Memory B cell (primary cell): ENCODE measurements around the gene TMUB1.

Source experiments
- ATAC-seq: fragments of 150-1000 bp; cut with Tn5 transposase; 2 replicates; pipeline ENCODE4 v1.10.0; 2021; ENCODE audit warnings: low read depth, mild to moderate bottlenecking, moderate library complexity
- DNase-seq, 2 donors: peaks; one replicate each; pipeline ENCODE4 v3.0.0; 2022; ENCODE audit warnings: low spot score in 2 of 2
- H3K27ac Mint-ChIP-seq: one replicate; pipeline ENCODE4 v1.8.0; 2022; ENCODE audit warnings: mild to moderate bottlenecking, moderate library complexity, mixed read lengths
- H3K27me3 Mint-ChIP-seq: one replicate; pipeline ENCODE4 v1.8.0; 2022; ENCODE audit warnings: mixed read lengths
- H3K36me3 Mint-ChIP-seq: one replicate; pipeline ENCODE4 v1.8.0; 2022; ENCODE audit warnings: mild to moderate bottlenecking, mixed read lengths
- H3K4me1 Mint-ChIP-seq: one replicate; pipeline ENCODE4 v1.8.0; 2022; ENCODE audit warnings: mixed read lengths
- H3K4me3 Mint-ChIP-seq: one replicate; pipeline ENCODE4 v1.8.0; 2022; ENCODE audit warnings: mild to moderate bottlenecking, moderate library complexity, mixed read lengths
- H3K9me3 Mint-ChIP-seq: one replicate; pipeline ENCODE4 v1.8.0; 2022; ENCODE audit warnings: mixed read lengths

Gene TMUB1

DNA sequence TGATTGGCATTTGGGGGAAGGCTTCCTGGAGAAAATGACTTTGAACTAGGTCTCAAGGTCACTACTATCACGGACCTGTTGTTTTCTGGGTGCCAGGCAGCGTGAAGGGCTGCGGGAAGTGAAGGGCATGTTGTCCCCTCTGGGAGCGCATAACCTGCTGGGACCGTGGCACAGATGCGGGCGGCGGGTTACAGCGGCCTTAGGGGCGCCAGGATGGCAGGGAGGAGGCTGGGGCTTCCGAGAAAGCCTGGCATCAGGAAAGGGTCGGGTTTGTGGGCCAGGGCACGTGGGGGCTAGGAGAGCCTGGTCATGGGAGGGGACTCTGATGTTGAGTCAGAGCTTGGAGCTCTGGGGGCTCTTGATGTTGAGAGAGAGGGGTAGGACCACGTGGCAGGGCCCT is 17.8 kb downstream of the TMUB1 start:
- DNase-seq (no peak), ATAC-seq (no peak)
- no peaks in the 10 kb centered on the region for H3K27me3 Mint-ChIP-seq
- no peak overlapping the region for H3K27ac Mint-ChIP-seq
- H3K9me3 Mint-ChIP-seq, result no peaks in the 10 kb centered on the region
- H3K4me1 Mint-ChIP-seq, result peaks cover 9% of the 10 kb centered on the region
- H3K4me3 Mint-ChIP-seq, result no peak overlapping the region
- H3K36me3 Mint-ChIP-seq, result peaks cover 6% of the 10 kb centered on the region

DNA sequence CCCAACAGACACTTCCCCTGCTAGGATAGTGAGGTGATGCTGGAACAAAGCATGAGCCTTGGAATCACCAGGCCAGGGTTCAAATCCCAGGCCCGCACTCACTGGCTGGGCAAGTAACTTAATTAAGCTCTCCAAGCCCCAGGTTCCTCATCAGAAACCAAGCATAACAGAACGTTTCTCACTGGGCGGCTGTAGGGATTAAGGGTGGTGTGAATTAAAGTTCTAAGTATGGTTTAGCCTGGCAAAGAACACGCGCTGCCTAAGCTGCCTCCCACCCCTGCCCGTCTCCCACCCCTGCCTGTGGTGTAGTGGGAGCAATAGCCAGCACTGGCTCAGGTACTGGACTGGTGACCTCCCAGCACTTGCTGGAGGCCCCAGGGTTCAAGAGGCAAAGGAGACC is 18.3 kb downstream of the TMUB1 start:
- peaks cover 6% of the 10 kb centered on the region for H3K36me3 Mint-ChIP-seq

DNA sequence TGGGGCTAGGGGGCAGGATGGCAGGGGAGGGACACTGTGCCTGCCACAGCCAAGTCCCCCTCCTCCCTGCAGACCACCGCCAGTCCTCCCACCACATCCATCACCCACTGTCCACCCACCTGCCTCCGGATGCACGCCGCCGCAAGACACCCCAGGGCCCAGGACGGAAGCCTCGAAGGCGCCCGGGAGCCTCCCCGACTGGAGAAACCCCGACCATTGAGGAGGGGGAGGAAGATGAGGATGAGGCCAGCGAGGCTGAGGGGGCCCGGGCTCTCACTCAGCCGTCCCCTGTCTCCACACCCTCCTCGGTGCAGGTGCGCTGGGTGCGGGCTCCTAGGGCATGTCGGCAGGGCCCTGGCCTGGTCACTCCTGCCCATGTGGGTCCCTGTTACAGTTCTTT is 18.8 kb downstream of the TMUB1 start:
- DNase-seq, result no peak
- no peak for ATAC-seq
- H3K4me1 Mint-ChIP-seq, result peaks cover 12% of the 10 kb centered on the region
- peaks cover 6% of the 10 kb centered on the region for H3K36me3 Mint-ChIP-seq
- H3K27ac Mint-ChIP-seq, result no peak overlapping the region
- H3K27me3 Mint-ChIP-seq, result no peaks in the 10 kb centered on the region
- H3K9me3 Mint-ChIP-seq, result no peaks in the 10 kb centered on the region
- no peak overlapping the region for H3K4me3 Mint-ChIP-seq

More for the DNA sequence above, 18.3 kb downstream of the TMUB1 start:
- no peaks in the 10 kb centered on the region for H3K27me3 Mint-ChIP-seq
- ATAC-seq (no peak), DNase-seq (no peak)
- H3K9me3 Mint-ChIP-seq, result no peaks in the 10 kb centered on the region
- peaks cover 12% of the 10 kb centered on the region for H3K4me1 Mint-ChIP-seq
- H3K27ac Mint-ChIP-seq, result no peak overlapping the region
- H3K4me3 Mint-ChIP-seq, result no peak overlapping the region

DNA sequence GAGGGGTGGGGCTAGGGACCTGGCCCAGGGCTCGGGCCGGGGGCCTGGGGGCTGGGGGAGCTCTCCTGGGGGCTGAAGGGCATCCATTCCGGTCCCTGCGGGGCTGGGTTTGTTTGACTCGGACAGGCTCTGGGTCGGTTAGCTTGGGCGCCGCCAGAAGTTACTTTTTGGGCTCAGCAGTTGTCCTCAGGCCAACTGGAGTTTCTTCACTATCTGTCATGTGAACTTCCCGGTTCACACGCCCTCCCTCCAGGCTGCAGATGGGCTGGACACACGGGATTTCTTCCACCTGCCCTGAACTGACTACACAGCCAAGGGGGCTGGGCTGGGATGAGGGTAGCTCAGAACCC is 20.1 kb downstream of the TMUB1 start:
- DNase-seq (no peak), ATAC-seq (no peak)
- Mint-ChIP-seq H3K9me3 (no peaks in the 10 kb centered on the region), H3K27ac (no peak overlapping the region), H3K36me3 (peaks cover 6% of the 10 kb centered on the region), H3K4me3 (no peak overlapping the region), H3K4me1 (peaks cover 16% of the 10 kb centered on the region), H3K27me3 (no peaks in the 10 kb centered on the region)

DNA sequence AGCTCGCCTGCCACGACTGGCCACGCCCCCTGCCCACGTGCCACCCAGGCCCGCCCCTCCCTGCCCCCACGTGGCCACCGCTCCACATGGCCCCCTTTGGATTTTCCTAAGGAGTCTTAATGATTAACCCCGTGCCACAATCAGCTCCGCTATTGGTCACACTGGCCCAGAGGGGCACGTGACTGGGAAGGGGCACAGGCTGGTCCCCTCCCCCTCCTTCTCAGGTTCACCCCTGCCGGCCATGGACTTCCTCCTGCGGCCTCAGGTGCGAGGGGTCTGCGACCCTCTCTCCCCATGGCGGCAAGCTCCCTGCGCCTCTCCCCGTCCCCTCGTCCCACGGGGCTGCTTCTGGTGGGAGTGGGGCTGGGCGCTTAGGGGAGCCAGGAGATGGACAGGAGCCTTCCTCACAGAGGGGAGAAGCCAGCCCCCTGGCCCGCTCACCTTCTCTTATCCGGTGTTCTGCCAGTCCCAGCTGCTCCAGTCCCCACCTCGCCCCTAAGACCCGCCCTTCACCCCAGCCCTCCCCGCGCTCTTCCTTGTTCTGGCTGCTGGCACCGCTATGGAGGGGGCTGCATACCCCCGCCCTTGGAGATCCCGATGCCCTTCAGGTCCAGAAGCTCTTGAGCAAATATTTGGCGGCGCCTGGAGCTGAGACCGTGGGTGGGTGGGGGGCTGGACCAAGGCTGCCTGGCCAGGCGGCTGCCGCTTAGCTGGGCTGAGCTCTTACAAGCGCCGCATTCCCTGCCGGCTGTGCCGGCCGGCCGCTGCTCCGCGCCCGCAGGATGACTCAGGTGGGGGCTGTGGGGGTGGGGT is 20.7 kb downstream of the TMUB1 start:
- peaks cover 16% of the 10 kb centered on the region for H3K4me1 Mint-ChIP-seq
- DNase-seq (no peak), ATAC-seq (no peak)
- no peak overlapping the region for H3K4me3 Mint-ChIP-seq
- no peaks in the 10 kb centered on the region for H3K9me3 Mint-ChIP-seq
- H3K27me3 Mint-ChIP-seq, result no peaks in the 10 kb centered on the region
- peaks cover 3% of the 10 kb centered on the region for H3K36me3 Mint-ChIP-seq
- no peak overlapping the region for H3K27ac Mint-ChIP-seq

DNA sequence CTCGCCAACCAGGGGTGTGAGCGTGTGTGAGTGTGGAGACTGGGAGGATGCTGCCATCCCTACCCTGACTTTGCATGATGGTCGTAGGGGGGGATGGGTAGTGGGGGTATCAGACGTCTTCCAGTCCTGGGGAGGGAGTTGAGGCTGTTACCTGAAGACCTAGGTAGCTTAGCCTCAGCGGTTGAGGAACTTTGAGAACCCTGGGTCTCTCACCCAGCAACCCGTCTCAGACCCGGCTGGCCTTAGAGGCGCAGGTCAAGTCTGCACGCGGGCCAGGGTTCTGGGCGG is 21.2 kb downstream of the TMUB1 start:
- DNase-seq (no peak), ATAC-seq (no peak)
- Mint-ChIP-seq H3K4me3 (peak overlapping the region; percentile 30), H3K36me3 (peaks cover 3% of the 10 kb centered on the region), H3K27ac (no peak overlapping the region), H3K27me3 (no peaks in the 10 kb centered on the region), H3K9me3 (no peaks in the 10 kb centered on the region), H3K4me1 (peaks cover 21% of the 10 kb centered on the region)

DNA sequence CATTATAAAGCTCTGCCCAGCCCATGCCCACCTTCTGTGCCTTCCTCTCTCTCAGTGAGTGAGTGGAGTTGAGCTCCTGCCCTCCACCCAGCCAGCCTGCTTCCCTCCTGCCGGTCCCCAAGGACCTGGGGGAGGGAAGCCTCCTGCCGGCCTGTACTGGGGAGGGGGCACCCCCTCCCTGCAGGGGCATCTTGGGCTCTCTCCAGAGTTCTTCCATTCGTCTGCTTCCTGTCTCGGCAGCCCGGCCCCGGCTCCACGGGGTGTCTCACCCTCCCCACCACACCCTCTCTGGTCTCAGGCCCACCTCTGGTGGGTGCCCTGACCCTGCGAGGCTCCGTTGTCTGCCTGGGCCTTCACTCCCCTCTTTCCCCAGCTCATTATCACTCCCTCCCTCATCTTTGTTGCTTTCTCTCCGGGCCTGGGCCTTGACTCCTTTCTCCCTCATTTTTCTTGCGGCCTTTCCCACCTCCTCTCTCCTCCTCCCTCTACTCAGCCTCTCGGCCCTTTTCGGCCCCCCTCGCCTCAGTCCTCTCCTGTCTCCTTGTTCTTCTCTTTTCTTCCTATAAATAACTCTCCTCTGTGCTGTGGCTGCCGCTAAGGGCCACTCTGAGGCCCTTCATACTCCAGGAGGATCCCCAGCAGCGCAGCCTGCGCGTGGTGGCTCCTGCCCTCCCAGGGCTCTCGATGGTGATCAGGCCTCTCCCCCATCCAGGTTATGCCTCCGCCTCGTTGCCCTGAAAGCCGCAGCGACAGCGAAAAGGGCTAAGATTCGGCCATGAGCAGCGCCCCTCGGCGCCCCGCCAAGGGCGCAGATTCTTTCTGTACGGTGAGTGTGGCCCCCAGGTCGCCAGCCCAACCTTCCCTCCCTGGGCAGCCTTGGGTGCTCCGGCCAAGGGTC is 21.8 kb downstream of the TMUB1 start:
- H3K36me3 Mint-ChIP-seq, result peaks cover 3% of the 10 kb centered on the region
- peaks cover 27% of the 10 kb centered on the region for H3K4me1 Mint-ChIP-seq
- H3K9me3 Mint-ChIP-seq, result no peaks in the 10 kb centered on the region
- ATAC-seq (no peak), DNase-seq (no peak)
- H3K27me3 Mint-ChIP-seq, result no peaks in the 10 kb centered on the region
- H3K27ac Mint-ChIP-seq, result peak overlapping the region; percentile 24
- peak overlapping the region; percentile 93 for H3K4me3 Mint-ChIP-seq

DNA sequence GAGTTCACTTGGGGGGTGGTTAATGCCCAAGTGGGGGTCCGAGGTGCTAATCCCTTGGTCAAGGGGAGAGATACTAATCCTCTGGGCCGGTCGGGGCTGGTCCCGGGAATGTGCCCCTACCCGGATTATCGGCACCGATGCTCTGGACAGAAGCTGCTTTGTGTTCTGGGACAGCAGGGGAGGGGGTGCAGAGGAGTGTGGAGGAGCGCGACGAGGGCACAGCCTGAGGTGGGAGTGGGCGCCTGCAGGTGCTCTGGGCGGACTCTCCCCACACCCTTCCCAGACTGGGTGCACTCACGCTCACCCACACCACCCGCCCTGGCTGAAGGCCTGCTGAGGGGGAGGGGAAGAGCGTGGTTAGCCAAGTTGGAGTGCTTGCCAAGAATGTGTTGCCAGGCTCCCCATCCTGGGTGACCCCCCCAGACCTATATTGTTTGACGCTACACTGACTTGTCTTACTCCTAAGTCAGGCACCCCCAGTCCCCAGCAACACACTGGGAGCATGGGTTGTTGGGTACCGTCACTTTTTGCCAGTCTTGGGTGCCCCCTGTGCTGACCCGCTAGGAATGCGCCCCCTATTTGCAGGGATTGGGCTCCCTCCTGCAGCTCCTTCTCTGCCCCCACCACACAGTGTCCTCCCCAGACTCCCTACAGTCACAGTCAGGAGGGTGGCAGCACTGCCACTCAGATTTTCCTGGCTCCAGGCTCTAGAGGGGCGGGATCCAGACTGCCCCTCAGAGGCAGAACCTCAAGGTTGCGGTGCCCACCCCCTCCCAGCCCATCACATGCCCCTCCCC is 22.7 kb downstream of the TMUB1 start:
- H3K9me3 Mint-ChIP-seq, result no peaks in the 10 kb centered on the region
- H3K4me1 Mint-ChIP-seq, result peaks cover 27% of the 10 kb centered on the region
- no peaks in the 10 kb centered on the region for H3K27me3 Mint-ChIP-seq
- ATAC-seq (no peak), DNase-seq (no peak)
- peak overlapping the region; percentile 24 for H3K27ac Mint-ChIP-seq
- H3K4me3 Mint-ChIP-seq, result peak overlapping the region; percentile 93
- H3K36me3 Mint-ChIP-seq, result peaks cover 3% of the 10 kb centered on the region

DNA sequence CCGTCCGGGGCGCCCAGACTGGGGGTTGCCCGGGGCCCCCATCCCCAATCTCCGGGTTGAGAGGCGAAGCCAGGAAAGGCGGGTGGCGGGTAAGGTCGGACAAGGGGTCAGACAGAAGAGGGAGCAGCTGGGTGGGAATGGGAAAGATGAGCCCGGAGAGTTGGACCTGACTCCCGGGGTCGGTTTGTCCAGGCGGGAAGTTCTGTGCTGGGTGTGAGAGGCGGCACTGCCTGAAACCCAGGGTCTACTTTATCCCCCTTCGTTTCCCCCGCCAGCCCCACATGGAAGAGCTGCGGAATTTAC is 23.2 kb downstream of the TMUB1 start:
- no peak for ATAC-seq
- H3K36me3 Mint-ChIP-seq, result no peaks in the 10 kb centered on the region
- peak overlapping the region; percentile 93 for H3K4me3 Mint-ChIP-seq
- DNase-seq, result no peak
- H3K27ac Mint-ChIP-seq, result peak overlapping the region; percentile 91
- H3K9me3 Mint-ChIP-seq, result no peaks in the 10 kb centered on the region
- peaks cover 27% of the 10 kb centered on the region for H3K4me1 Mint-ChIP-seq
- no peaks in the 10 kb centered on the region for H3K27me3 Mint-ChIP-seq

DNA sequence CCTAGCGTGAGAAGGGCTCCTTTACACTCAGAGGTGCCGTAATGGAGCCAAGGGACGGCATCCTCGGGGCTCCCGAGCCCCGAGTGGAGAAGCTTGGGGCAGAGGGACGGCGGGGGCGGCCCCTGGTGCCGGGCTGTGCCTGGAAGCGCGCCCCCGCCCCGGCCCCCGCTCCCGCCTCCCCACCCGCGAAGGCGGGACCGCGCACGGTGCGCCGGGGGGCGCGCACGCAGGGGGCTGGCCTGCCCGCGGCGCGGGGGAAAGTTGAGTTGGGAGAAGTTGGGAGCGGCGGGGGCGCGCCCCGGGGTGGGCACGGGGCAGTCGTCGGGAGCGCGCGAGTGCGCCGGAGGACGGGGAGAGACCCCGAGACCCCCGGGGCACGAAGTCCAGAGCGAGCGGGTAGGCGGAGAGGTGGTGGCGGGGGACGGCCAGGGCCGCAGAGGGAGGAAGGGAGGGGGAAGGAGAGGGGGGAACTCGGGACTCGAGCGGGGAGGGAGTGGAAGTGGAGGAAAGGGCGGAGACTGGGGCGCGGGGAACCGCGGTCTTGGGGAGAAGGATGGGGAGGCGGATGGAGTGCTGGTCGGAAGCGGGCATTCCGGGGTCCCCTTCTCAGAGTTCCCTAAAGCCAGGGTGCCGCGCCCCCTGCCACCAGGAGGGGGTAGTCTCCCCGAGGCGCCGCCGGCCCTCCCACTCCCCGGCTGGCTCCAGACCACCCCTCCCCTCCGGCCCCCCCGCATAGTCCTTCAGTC is 23.8 kb downstream of the TMUB1 start, which contains the start of gene SLC4A2:
Gene SLC4A2 (plus strand): TSS at position 223 of the 746 bp plus-strand sequence. CDS start 2,399 bp downstream, outside the sequence.
- peaks cover 27% of the 10 kb centered on the region for H3K4me1 Mint-ChIP-seq
- peak within 1 kb of the TSS; percentile 91 for H3K27ac Mint-ChIP-seq
- H3K27me3 Mint-ChIP-seq, result no peaks in the 10 kb centered on the region
- H3K9me3 Mint-ChIP-seq, result no peaks in the 10 kb centered on the region
- H3K36me3 Mint-ChIP-seq, result no peaks in the 10 kb centered on the region
- peak; percentile 44 for ATAC-seq
- peak; percentile 70 to 90 for DNase-seq
- H3K4me3 Mint-ChIP-seq, result peak within 1 kb of the TSS; percentile 93

DNA sequence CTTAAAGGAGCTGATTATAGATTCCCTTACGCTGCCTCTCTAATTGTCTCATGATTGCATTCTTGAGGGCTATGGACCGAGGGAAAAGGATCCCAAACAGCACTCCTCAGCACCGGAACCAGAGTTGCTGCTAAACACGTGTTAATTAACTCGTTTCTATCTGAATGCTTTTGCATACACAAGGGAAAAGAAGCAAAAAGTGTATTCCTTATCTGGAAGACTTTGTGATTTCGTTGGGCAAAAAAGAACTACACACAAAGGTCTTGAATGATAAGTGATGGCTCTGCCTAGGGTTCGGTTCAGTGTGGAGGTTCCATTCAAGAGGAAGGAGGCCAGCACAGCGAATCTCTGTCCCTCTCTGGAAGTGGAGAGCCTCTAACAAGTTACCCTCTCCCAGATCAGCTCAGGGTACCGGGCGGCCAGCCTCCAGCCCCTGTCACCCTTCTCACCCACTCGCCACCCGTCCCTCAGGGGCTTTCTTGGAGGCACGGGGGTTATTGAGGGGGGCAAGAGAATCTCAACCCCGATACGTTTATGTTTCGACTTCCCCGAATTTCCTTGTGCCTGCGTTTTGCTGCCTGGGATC is 24.4 kb downstream of the TMUB1 start:
- H3K36me3 Mint-ChIP-seq, result peaks cover 2% of the 10 kb centered on the region
- no peaks in the 10 kb centered on the region for H3K9me3 Mint-ChIP-seq
- DNase-seq, result peak in 1 of 2 donors; percentile 40
- H3K27me3 Mint-ChIP-seq, result peaks cover 2% of the 10 kb centered on the region
- peak overlapping the region; percentile 91 for H3K27ac Mint-ChIP-seq
- no peak for ATAC-seq
- peaks cover 27% of the 10 kb centered on the region for H3K4me1 Mint-ChIP-seq
- H3K4me3 Mint-ChIP-seq, result peak overlapping the region; percentile 93

DNA sequence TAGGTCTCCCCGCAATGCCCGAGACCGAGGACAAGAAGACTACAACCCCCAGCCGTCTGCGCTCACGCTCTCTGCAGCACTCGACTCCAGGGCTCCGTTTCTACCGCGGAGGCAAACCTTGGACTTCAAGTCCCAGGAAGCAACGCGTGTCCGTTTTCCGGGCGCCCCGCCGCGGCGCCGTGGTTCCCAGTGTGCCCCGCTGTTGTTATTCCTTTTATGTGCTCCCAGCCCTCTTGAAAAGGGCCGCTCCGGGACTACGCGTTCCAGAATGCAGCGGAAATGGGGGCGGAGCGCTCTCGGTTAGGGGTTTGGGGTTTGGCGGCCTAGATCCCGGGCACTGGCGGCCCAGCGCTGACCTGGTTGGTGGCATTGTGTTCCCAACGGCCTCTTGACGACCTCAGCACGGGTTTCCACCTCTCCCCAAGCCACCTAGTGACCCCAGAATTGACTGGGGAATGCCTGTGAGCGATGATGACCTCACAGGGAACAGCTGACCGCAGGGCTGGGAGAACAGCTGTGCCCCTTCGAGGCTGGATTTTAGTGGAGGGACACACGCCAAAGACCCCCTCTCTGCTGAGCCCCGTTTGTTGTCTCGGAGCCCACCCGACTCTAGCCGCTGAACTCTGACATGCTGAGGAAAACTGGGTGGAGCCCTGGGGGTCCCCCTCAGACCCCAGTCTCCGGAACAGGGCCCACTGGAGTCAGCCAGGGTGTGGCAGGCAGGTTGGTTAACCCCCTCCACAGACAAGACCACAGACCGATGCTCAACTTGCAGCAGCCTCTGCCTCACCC is 25.1 kb downstream of the TMUB1 start:
- peak; percentile 90 to 92 for DNase-seq
- Mint-ChIP-seq H3K4me1 (peaks cover 27% of the 10 kb centered on the region), H3K27ac (peak overlapping the region; percentile 91), H3K27me3 (peaks cover 2% of the 10 kb centered on the region), H3K9me3 (no peaks in the 10 kb centered on the region), H3K4me3 (peak overlapping the region; percentile 93), H3K36me3 (peaks cover 3% of the 10 kb centered on the region)
- ATAC-seq, result peak; percentile 88
